BLaER1 (cell line): ENCODE measurements around the gene ZFP1.
A peak's percentile ranks its signal among the peaks of the same experiment; 100 is the strongest.

Experiments
- H3K27ac ChIP-seq: shearing (Covaris generic); formaldehyde crosslinking; 2 replicates; pipeline ENCODE4 v1.8.1; 2022
- H3K27me3 ChIP-seq: shearing (Covaris generic); formaldehyde crosslinking; 2 replicates; pipeline ENCODE4 v1.8.1; 2022
- H3K36me3 ChIP-seq: shearing (Covaris generic); formaldehyde crosslinking; 2 replicates; pipeline ENCODE4 v1.8.1; 2022
- H3K4me1 ChIP-seq: shearing (Covaris generic); formaldehyde crosslinking; 2 replicates; pipeline ENCODE4 v1.8.1; 2022
- H3K4me2 ChIP-seq: shearing (Covaris generic); formaldehyde crosslinking; 2 replicates; pipeline ENCODE4 v1.8.1; 2022
- H3K4me3 ChIP-seq: shearing (Covaris generic); formaldehyde crosslinking; 2 replicates; pipeline ENCODE4 v1.8.1; 2022
- H3K9ac ChIP-seq: shearing (Covaris generic); formaldehyde crosslinking; 2 replicates; pipeline ENCODE4 v1.8.1; 2022
- H3K9me3 ChIP-seq: shearing (Covaris generic); formaldehyde crosslinking; 2 replicates; pipeline ENCODE4 v1.8.1; 2022
- H4K20me1 ChIP-seq: shearing (Covaris generic); formaldehyde crosslinking; 2 replicates; pipeline ENCODE4 v1.8.1; 2022
- Cebpa-rat ChIP-seq: shearing (Covaris generic); IDR thresholded peaks from 2 replicates; pipeline ENCODE4 v1.8.1; 2022

ZFP1 gene

GRCh38 chr16:75112734-75113491 lies 35.4 kb upstream of the ZFP1 start:
- H3K9ac ChIP-seq, result peak overlapping the region; percentile 82
- H3K27ac ChIP-seq, result peak overlapping the region; percentile 89
- H3K4me1 ChIP-seq, result peaks cover 63% of the 10 kb centered on the region
- H3K36me3 ChIP-seq, result 0 out of 2 replicates have a peak, but pooled peaks cover 4% of the 10 kb centered on the region
- H3K4me2 ChIP-seq, result peak overlapping the region; percentile 90
- H4K20me1 ChIP-seq, result peaks cover 31% of the 10 kb centered on the region
- H3K9me3 ChIP-seq, result no peaks in the 10 kb centered on the region; the same call in 1 of the 2 replicates
- peak overlapping the region; percentile 35 for H3K4me3 ChIP-seq
- no peaks in the 10 kb centered on the region for H3K27me3 ChIP-seq
- no peak for TF ChIP-seq Cebpa-rat

- peaks cover 55% of the 10 kb centered on the region for H3K4me1 ChIP-seq
- peaks cover 31% of the 10 kb centered on the region for H4K20me1 ChIP-seq
- no peak for TF ChIP-seq Cebpa-rat
- peak overlapping the region; percentile 89 for H3K27ac ChIP-seq
- peak overlapping the region; percentile 90 for H3K4me2 ChIP-seq
- no peak overlapping the region for H3K4me3 ChIP-seq
- no peaks in the 10 kb centered on the region for H3K27me3 ChIP-seq
- 0 out of 2 replicates have a peak overlapping the region, but pooled peaks have one; percentile 82 for H3K9ac ChIP-seq
- 0 out of 2 replicates have a peak, but pooled peaks cover 4% of the 10 kb centered on the region for H3K36me3 ChIP-seq
- H3K9me3 ChIP-seq, result no peaks in the 10 kb centered on the region; the same call in 1 of the 2 replicates
These were observed 34.7 kb upstream of the ZFP1 start for GRCh38 chr16:75113541-75114121.

GRCh38 chr16:75114179-75114945 lies 34.0 kb upstream of the ZFP1 start:
- H3K4me2 ChIP-seq, result no peak overlapping the region
- no peak for TF ChIP-seq Cebpa-rat
- H3K27ac ChIP-seq, result no peak overlapping the region; the same call in 1 of the 2 replicates
- H3K4me3 ChIP-seq, result no peak overlapping the region
- no peaks in the 10 kb centered on the region; the same call in 1 of the 2 replicates for H3K9me3 ChIP-seq
- H3K9ac ChIP-seq, result no peak overlapping the region
- H4K20me1 ChIP-seq, result peaks cover 31% of the 10 kb centered on the region
- H3K27me3 ChIP-seq, result no peaks in the 10 kb centered on the region
- 0 out of 2 replicates have a peak, but pooled peaks cover 4% of the 10 kb centered on the region for H3K36me3 ChIP-seq
- peaks cover 48% of the 10 kb centered on the region for H3K4me1 ChIP-seq

GRCh38 chr16:75114946-75115825 lies 33.1 kb upstream of the ZFP1 start:
- no peak for TF ChIP-seq Cebpa-rat
- no peak overlapping the region for H3K9ac ChIP-seq
- H3K4me3 ChIP-seq, result no peak overlapping the region
- peaks cover 40% of the 10 kb centered on the region for H3K4me1 ChIP-seq
- no peak overlapping the region for H3K27ac ChIP-seq
- H4K20me1 ChIP-seq, result peaks cover 27% of the 10 kb centered on the region
- H3K36me3 ChIP-seq, result 0 out of 2 replicates have a peak, but pooled peaks cover 4% of the 10 kb centered on the region
- H3K9me3 ChIP-seq, result peaks cover 4% of the 10 kb centered on the region; the same call in 1 of the 2 replicates
- H3K4me2 ChIP-seq, result no peak overlapping the region
- no peaks in the 10 kb centered on the region for H3K27me3 ChIP-seq

- Histone ChIP-seq H3K36me3 (0 out of 2 replicates have a peak, but pooled peaks cover 4% of the 10 kb centered on the region), H3K27ac (no peak within 1 kb of the TSS), H3K9ac (no peak within 1 kb of the TSS), H3K27me3 (no peaks in the 10 kb centered on the region), H3K4me3 (no peak within 1 kb of the TSS), H3K9me3 (peaks cover 15% of the 10 kb centered on the region), H4K20me1 (peaks cover 18% of the 10 kb centered on the region), H3K4me2 (no peak within 1 kb of the TSS), H3K4me1 (peaks cover 29% of the 10 kb centered on the region)
- TF ChIP-seq Cebpa-rat, result no peak
These were observed 32.0 kb upstream of the ZFP1 start, which contains the start of gene LDHD for GRCh38 chr16:75116081-75116910. LDHD (minus strand) TSS chr16:75116780; CDS start chr16:75116720, 60 bp downstream.

GRCh38 chr16:75116911-75117245 lies 31.4 kb upstream of the ZFP1 start:
- Histone ChIP-seq H4K20me1 (peaks cover 13% of the 10 kb centered on the region), H3K9me3 (peaks cover 21% of the 10 kb centered on the region), H3K27me3 (no peaks in the 10 kb centered on the region), H3K36me3 (0 out of 2 replicates have a peak, but pooled peaks cover 4% of the 10 kb centered on the region), H3K4me1 (peaks cover 23% of the 10 kb centered on the region), H3K9ac (no peak overlapping the region), H3K27ac (no peak overlapping the region), H3K4me2 (no peak overlapping the region), H3K4me3 (no peak overlapping the region)
- TF ChIP-seq Cebpa-rat, result no peak

- TF ChIP-seq Cebpa-rat, result no peak
- 0 out of 2 replicates have a peak, but pooled peaks cover 5% of the 10 kb centered on the region for H3K4me1 ChIP-seq
- peaks cover 34% of the 10 kb centered on the region for H3K9me3 ChIP-seq
- no peaks in the 10 kb centered on the region for H3K36me3 ChIP-seq
- H3K9ac ChIP-seq, result no peak overlapping the region
- H3K27ac ChIP-seq, result no peak overlapping the region
- no peaks in the 10 kb centered on the region for H4K20me1 ChIP-seq
- H3K4me3 ChIP-seq, result no peak overlapping the region
- H3K27me3 ChIP-seq, result no peaks in the 10 kb centered on the region
- no peak overlapping the region for H3K4me2 ChIP-seq
These were observed 29.3 kb upstream of the ZFP1 start for GRCh38 chr16:75118943-75119539.

GRCh38 chr16:75120253-75120652 lies 28.1 kb upstream of the ZFP1 start:
- H3K4me3 ChIP-seq, result no peak overlapping the region
- H3K9me3 ChIP-seq, result peaks cover 36% of the 10 kb centered on the region
- no peak overlapping the region for H3K27ac ChIP-seq
- no peaks in the 10 kb centered on the region for H4K20me1 ChIP-seq
- H3K36me3 ChIP-seq, result no peaks in the 10 kb centered on the region
- H3K4me2 ChIP-seq, result no peak overlapping the region
- H3K9ac ChIP-seq, result no peak overlapping the region
- H3K4me1 ChIP-seq, result 0 out of 2 replicates have a peak, but pooled peaks cover 4% of the 10 kb centered on the region
- H3K27me3 ChIP-seq, result no peaks in the 10 kb centered on the region
- no peak for TF ChIP-seq Cebpa-rat
